Middle frontal gyrus (tissue), 1 donor: ENCODE data around the gene BRINP2.
A peak's percentile ranks its signal among the peaks of the same experiment; 100 is the strongest.

Experiments
- DNase-seq: peaks from one replicate; pipeline ENCODE4 v3.0.0-alpha.2; 2015; ENCODE audit warnings: low spot score; ENCODE audit errors: extremely low spot score

The BRINP2 gene

DNA sequence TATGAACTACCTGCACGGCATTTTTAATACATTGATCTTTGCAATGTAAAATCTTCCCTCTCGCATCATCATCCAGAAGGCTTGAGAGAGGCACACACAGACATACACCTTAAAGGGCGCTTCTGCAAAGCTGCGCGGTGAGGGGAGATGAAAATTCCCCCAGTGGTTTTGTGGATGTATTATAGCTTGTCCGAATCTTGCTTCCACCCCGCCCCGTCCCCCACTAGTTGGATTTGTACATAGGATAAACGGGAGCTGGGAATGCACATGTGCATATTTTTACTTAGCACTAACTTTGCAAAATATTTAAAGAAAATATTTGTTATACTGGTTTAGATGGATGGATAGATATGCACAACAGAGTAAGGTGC is 5.7 kb upstream of the BRINP2 start:
- DNase-seq, result no peak

DNA sequence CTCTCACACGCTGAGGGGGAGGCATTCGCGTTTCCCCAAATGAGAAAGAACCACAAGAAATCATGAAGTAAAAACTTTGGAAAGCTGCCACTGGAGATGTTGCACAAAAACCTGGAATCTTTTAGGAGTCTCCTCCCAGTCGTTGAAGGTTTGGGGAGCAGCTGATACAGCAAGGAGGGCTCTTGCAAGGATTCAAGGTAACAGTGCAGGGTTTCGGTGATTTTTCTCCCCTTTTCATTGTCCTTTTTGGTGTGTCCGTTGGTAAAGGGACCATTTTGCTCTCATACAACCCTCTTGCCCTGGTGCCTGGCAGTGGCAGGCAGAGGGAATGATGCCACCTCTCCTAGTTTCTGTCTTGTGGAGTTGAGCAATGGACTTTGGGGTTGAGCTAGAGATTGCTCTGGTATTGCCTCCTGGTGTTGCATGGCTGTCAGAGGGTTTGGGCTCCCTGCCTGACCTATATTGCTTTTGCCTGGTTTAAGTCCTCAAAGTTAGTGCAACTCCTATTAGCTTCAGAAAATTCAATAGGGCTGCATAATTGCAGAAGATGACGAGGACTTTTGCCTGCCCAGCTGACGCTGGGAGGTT is 872 bp downstream of the BRINP2 start:
- DNase-seq, result peak; percentile 29

- DNase-seq, result no peak
These were observed 1.5 kb downstream of the BRINP2 start for GRCh38 chr1:177172272-177172671.

DNA sequence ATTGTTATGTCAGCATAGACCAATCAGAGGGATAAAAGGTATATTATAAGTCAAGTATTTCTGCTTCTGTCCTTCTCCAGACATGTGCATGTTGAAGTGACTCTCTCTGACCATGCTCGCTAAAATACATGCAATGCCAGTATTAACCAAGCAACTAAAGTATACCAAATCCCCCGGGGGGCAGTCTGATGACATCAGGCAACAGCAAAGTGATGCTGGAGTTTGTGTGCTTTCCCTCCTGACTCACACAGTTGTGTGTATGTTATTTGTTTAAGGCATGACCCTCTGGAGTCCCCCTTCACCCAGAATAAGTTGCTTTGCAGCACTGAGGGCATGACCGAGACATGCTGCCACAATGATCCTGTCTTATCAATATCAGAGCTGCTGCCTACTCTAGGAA is 2.1 kb downstream of the BRINP2 start:
- no peak for DNase-seq

- no peak for DNase-seq
These were observed 3.2 kb downstream of the BRINP2 start for GRCh38 chr1:177173976-177174375.

DNA sequence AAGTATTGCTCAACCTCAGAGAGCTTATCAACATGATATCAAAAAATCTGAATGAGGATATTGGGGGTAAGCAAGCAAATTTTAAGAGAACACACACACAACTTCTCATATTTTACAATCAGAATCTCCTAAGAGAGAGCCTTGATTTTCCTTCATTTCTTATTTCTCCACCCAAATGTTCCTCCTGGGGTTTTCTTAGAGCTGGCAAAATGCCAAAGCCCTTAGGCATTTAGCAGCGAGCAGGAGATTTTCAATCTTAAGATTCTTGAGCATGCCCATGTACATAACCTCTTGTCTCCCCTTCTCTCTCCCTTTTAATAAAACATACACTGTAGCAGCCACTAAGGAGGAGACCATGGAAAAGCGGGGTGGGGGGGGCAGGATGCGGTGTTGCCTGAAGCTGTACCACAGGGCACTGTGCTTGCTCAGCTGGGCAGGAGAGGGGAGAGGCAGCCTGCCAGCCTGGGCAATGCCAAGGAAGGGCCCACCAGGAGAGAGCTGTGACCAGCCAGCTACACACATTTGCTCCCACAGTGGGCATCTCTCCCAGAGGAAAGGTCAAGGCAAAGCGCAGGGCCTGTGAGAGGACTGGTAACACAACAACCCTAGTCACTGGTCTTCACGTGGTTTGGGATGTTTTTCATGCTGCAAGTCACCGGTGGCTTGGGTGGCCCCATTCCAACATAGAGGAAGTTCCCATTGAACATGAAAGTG is 4.3 kb downstream of the BRINP2 start:
- peak; percentile 44 for DNase-seq

- no peak for DNase-seq
These were observed 10.5 kb downstream of the BRINP2 start for GRCh38 chr1:177181280-177181630.

GRCh38 chr1:177181631-177182291 is 11.0 kb downstream of the BRINP2 start:
- DNase-seq, result peak; percentile 65

GRCh38 chr1:177183836-177184235 is 13.1 kb downstream of the BRINP2 start:
- DNase-seq, result no peak

DNA sequence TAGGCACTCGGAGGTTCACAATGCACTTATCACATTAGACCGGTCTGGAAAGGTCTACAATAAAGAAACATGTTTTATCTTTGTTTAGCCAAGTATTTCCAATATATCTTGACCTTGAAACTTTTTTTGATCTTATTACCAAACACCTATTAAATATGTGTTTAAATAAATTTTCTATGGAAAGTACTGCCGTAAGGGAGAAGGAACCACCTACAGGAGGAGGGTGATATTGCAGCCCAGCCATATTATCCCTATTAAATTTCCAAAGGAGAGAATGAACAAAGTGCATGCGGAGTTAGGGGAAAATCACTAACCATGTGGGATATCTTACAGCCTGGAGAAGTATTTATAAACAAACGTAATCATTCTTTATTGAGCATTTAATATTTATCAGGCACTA is 14.5 kb downstream of the BRINP2 start:
- no peak for DNase-seq

DNA sequence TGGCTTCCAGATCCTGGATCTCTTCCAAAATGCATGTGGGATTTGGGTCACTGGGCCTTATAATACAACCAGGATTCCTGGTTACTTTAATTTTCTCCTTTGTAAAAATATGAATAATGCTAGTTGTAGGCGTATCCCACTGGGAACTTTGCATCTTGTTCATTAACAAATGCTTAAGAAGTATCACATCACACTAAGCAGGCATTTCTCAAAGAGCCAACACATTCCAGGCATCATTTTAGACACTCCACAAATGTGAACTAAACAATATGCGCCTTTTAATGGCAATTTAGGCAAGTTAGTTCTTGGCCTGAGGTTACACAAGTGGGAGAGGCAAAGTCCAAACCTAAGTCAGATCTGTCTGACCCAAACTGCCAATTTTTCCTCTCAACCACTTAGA is 15.9 kb downstream of the BRINP2 start:
- no peak for DNase-seq

- DNase-seq, result no peak
These were observed 19.7 kb downstream of the BRINP2 start for GRCh38 chr1:177190308-177190970.

DNA sequence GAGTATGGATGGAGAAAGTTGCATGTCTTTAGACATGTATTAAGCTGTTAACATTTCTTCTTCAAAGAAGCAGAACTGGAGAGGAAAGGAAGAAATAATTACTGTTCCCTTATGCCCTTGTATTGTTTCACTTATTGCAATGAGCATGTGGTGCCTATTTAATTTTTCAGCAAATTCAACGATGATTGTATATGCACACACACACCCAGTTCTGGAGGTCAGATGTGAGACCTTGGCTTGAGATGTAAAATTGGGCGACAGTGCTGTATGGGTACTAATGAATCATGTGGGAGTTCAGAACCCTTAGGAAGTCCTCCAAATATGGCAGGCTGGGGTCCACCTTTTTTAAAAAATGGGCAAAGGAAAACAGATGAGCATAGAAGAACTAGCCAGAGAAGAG is 27.5 kb downstream of the BRINP2 start:
- DNase-seq, result no peak

DNA sequence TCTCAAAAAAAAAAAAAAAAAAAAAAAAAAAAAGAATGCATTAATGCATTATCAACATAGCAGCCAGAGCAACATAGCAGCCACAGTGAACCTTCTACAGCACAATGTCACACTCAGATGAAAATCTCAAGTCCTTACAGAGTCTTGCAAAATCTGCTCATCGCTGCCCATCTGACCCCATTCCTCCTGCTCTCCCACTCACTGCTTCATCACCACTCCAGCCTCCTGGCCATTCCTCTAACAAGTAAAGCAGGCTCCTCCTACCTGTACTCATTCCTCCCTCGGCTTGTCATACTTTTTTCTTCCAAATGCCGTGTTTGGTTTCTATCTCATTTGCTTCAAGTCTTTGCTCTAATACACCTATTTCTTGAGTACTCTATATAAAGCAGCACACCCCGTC is 29.5 kb downstream of the BRINP2 start:
- DNase-seq, result no peak

- no peak for DNase-seq
These were observed 36.1 kb downstream of the BRINP2 start for GRCh38 chr1:177206831-177207355.

GRCh38 chr1:177208920-177209319 is 38.2 kb downstream of the BRINP2 start:
- DNase-seq, result no peak

GRCh38 chr1:177209357-177209756 is 38.6 kb downstream of the BRINP2 start:
- peak; percentile 30 for DNase-seq

DNA sequence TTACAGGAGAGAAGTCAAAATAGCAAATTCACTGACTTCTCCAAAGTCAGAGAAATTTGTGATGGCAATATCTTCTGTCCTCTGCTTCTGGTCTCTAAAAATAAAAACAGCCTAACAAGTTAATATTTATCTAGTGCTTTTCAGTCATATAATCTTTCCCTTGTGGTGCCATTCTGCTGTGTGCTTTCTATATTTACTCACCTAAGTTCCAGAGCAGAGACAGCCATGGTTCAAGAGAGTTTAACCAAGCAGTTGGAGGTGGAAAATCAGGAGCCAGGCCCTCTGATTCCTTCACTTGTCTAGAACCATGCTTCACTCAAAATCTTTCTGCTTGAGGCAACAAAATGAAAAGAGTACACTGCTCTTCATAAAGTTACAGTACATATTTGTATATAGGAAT is 39.3 kb downstream of the BRINP2 start:
- DNase-seq, result no peak

DNA sequence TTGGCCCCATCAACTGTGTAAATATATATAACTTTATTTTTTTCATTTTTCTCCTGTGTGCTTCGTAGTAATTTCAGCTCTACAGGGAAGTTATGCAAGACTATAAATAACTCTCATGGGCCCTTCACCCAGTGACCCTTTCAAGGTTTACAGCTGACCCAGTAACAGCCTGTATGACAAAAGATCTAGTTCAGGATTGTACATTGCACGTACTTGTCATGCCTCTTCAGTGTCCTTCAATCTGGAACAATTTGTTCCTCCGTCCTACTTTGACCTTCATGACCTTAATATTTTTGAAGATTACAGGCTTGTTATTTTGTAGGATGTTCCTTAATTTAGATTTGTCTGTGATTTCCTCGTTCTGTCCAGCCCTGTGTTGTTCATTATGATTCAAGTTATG is 40.5 kb downstream of the BRINP2 start:
- DNase-seq, result no peak

DNA sequence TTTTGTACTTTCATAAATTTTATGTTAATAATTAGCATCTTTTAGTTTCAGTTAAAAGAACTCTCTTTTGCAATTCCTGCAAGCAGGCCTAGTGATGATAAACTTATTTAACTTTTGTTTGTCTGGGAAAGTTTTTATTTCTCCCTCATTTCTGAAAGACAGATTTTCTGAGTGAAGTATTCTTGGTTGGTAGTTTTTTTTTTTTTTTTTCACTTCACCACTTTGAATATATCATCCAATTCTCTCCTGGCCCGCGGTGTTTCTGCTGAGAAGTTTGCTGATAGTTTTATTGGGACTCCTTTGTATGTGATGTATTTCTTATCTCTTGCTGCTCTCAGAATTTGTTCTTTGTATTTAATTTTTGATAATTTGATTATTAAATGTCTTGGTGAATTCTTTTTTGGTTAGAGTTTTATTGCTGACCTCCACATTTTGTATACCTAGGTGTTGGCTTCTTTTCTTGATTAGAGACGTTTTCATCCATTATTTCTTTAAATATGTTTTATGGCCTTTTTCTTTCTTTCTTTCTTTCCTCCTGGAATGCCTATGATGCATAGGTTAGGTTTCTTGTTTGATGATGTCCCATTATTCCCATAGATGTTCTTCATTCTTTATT is 45.9 kb downstream of the BRINP2 start:
- DNase-seq, result no peak

DNA sequence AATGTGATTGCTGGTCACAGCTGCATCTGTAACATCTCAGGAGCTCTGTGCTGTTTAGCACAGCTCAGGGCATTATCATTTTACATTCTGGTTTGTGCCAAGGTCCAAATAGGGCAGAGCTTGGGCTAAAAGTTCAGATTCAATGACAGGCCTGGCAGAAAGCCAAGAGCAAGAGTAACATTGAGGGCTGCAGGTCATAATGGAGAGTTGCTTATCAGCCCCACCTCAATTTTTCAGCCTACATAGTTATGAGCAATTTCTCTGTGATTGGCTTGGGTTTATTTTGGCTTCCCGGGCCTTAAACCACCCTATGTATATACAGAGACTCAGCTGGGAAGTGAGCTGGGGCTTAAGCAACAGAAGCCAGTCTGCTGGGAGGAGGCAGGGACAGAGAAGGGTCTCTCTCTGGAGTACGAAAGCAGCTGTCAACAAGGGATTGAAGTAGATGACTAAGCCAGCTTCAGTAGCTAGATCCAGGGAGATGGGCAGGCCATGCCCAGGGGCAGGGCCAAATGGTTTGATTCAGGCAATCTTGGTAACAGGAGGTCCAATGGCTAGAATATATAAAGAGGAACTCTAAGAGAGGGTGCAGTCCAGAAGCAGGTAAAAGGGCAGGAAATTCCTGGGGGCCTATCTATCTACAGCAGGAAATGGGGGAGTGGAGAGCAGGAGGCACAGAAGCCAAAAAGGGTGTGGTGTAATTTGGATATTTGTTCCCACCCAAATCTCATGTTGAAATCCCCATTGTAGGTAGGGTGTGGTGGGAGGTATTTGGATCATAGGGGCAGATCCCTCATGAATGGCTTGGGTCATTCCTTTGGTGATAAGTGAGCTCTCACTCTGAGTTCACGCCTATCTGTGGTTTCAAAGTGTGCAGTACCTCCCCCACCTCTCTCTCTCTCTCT is 49.0 kb downstream of the BRINP2 start:
- DNase-seq, result no peak
